ENCODE results near the gene KRTAP4-3. TPM values are rescaled to one million over a fixed set of nuclear protein-coding genes. Genes with fewer than 3 reads are reported as not detected.
"Not testable (repeated sequence)": the region's sequence is repeated elsewhere in the genome, so short reads cannot be mapped to it uniquely, and the experiment has no call there.

The KRTAP4-3 gene
- polyA plus RNA-seq (2013, experiment 1 of 2), result not detected
- polyA plus RNA-seq (2013, experiment 2 of 2), result not detected

DNA sequence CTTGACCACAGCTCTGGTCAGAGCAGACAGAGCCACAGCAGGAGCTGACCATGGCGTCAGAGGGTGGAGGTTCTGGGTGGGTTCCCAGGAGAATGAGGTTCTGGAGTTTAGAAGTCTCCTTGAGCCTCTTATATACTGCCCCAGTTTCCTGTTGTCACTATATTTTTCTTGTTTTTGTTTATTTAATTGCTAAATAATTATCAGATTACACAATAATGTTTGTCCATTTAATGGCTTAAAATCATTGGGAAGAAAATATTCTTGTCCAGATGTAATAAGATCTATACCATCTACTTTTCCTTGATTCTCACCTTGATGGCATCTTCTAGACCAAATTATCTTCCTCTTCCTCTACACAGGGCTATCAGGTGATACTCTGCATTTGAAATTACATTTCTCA, at the start of gene KRTAP4-3:
TSS of gene KRTAP4-3 (minus strand) at position 101 of the 400 bp plus-strand sequence. CDS start at position 52, 49 bp downstream.
- Histone ChIP-seq H3K4me1 (ENCODE audit: control insufficient read depth, insufficient read depth, low read length, poor library complexity, severe bottlenecking) (no peaks in the 10 kb centered on the region), H3K27ac (ENCODE audit: low read depth, low read length, severe bottlenecking) (no peak within 1 kb of the TSS), H3K36me3 (ENCODE audit: control insufficient read depth, insufficient read depth, low read length) (no peaks in the 10 kb centered on the region), H3K9me3 (ENCODE audit: control insufficient read depth, low read length) (no peaks in the 10 kb centered on the region), H3K4me3 (ENCODE audit: extremely low read depth, insufficient read depth, low read length, poor library complexity, severe bottlenecking) (no peak within 1 kb of the TSS)
- WGBS, 2 experiments (ENCODE audit: insufficient coverage in 2 of 2), result 17% methylated on average over 1 of the region's 1 CpG; no CpG with 5 or more reads in 1 of the 2 experiments

DNA sequence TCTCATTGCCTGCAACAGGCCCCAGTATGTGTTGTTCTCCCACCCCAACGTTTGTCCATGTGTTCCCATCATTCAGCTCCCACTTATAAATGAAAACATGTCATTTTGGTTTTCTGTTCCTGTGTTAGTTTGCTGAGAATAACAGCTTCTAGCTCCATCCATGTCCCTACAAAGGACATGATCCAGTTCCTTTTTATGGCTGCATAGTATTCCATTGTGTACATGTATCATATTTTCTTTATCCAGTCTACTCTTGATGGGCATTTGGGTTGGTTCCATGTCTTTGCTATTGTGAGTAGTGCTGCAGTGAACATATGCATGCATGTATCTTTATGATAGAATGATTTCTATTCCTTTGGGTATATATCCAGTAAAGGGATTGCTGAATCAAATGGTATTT, 47.7 kb upstream of the KRTAP4-3 start:
- no peaks in the 10 kb centered on the region for H3K4me1 ChIP-seq (ENCODE audit: control insufficient read depth, insufficient read depth, low read length, poor library complexity, severe bottlenecking)
- no peak overlapping the region for H3K4me3 ChIP-seq (ENCODE audit: extremely low read depth, insufficient read depth, low read length, poor library complexity, severe bottlenecking)
- no peak overlapping the region for H3K27ac ChIP-seq (ENCODE audit: low read depth, low read length, severe bottlenecking)
- WGBS, 2 experiments (ENCODE audit: insufficient coverage in 2 of 2), result no CpG with 5 or more reads among the region's 1 CpG
- no peaks in the 10 kb centered on the region for H3K36me3 ChIP-seq (ENCODE audit: control insufficient read depth, insufficient read depth, low read length)
- H3K9me3 ChIP-seq (ENCODE audit: control insufficient read depth, low read length), result no peaks in the 10 kb centered on the region

DNA sequence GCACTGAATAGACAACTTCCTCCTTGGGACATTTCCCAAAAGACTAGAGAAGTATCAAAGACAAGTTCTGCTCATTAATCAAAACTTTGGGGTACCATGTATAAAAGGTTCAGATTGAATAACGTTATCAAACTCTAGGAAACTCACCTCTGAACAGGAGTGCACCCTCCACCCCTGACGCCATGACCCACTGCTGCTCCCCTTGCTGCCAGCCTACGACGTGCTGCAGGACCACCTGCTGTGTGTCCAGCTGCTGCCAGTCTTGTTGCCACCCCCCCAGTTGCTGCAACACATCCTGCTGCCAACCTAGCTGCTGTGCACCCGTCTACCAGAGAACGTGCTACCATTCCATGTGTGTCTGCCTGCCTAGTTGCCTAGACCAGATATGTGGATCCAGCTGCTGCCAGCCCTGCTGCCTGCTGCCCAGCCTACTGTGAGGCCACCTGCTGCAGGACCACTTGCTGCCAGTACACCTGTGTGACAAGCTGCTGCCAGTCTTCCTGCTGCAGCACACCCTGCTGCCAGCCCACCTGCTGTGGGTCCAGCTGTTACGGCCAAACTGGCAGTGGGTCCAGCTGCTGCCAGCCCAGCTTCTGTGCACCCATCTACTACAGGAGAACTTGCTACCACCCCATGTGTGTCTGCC, 44.6 kb upstream of the KRTAP4-3 start:
- H3K36me3 ChIP-seq (ENCODE audit: control insufficient read depth, insufficient read depth, low read length), result no peaks in the 10 kb centered on the region
- H3K4me1 ChIP-seq (ENCODE audit: control insufficient read depth, insufficient read depth, low read length, poor library complexity, severe bottlenecking), result no peaks in the 10 kb centered on the region
- 90 to 91% methylated on average over 5 to 7 of the region's 7 CpGs for WGBS, 2 experiments (ENCODE audit: insufficient coverage in 2 of 2)
- no peak overlapping the region for H3K4me3 ChIP-seq (ENCODE audit: extremely low read depth, insufficient read depth, low read length, poor library complexity, severe bottlenecking)
- H3K27ac ChIP-seq (ENCODE audit: low read depth, low read length, severe bottlenecking), result no peak overlapping the region
- H3K9me3 ChIP-seq (ENCODE audit: control insufficient read depth, low read length), result no peaks in the 10 kb centered on the region

DNA sequence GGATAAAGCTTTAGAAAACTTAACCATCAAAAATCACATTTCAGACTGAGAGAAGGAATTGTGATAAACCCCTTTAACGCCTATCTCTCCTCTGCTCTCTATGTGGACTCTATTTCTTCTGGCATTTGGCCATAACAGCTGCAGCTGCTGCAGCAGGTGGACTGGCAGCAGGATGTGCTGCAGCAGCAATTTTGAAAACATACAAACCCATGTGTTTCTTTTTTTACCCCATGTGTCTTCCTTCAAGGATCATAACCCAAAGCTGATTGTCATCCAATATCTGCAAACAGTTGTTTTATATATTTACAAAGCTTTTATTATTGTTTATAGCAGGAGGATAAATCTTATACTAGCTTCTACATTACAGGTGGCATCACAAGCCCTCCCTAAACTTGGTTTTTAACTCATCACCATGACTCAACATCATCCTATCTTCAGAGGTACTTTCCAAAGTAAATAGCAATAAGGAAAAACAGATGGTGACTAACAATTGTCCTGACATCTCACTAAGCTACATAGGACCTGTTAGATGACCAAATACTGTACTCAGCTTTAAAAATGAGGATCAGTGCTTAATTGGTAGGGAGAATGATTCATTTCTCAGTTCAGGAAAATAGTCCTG, 43.9 kb upstream of the KRTAP4-3 start:
- Histone ChIP-seq H3K4me3 (ENCODE audit: extremely low read depth, insufficient read depth, low read length, poor library complexity, severe bottlenecking) (no peak overlapping the region), H3K36me3 (ENCODE audit: control insufficient read depth, insufficient read depth, low read length) (no peaks in the 10 kb centered on the region), H3K27ac (ENCODE audit: low read depth, low read length, severe bottlenecking) (no peak overlapping the region), H3K4me1 (ENCODE audit: control insufficient read depth, insufficient read depth, low read length, poor library complexity, severe bottlenecking) (no peaks in the 10 kb centered on the region), H3K9me3 (ENCODE audit: control insufficient read depth, low read length) (no peaks in the 10 kb centered on the region)
- WGBS, 2 experiments (ENCODE audit: insufficient coverage in 2 of 2), result 88 to 90% methylated on average over 1 of the region's 1 CpG

DNA sequence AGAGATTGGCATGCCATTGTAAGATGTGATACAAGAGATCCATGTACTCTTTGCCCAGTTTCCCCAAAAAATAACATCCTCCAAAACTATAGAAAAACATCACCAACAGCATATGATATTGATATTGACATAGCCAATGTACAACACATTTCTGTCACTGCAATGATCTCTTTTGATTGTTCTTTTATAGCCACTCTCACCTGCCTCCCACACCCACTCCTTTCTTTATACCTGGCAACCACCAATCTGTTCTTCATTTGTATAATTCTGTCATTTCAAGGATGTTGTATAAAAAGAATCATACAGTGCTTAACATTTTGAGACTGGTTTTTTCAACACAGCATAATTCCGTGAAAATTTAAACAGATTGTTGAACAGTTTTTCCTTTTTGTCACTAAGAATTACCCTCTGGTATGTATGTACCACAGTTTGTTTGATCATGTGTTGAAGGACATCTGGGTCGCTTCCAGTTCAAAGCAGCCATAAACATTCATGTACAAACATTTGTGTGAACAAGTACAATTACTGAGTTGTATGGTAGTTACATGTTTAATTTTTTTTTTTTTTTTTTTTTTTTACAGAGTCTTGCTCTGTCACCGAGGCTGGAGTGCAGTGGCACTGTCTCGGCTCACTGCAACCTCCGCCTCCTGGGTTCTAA, 31.5 kb upstream of the KRTAP4-3 start:
- Histone ChIP-seq H3K36me3 (ENCODE audit: control insufficient read depth, insufficient read depth, low read length) (no peaks in the 10 kb centered on the region), H3K4me1 (ENCODE audit: control insufficient read depth, insufficient read depth, low read length, poor library complexity, severe bottlenecking) (no peaks in the 10 kb centered on the region), H3K9me3 (ENCODE audit: control insufficient read depth, low read length) (no peaks in the 10 kb centered on the region), H3K27ac (ENCODE audit: low read depth, low read length, severe bottlenecking) (no peak overlapping the region), H3K4me3 (ENCODE audit: extremely low read depth, insufficient read depth, low read length, poor library complexity, severe bottlenecking) (no peak overlapping the region)
- 59 to 60% methylated on average over 3 of the region's 5 CpGs for WGBS, 2 experiments (ENCODE audit: insufficient coverage in 2 of 2)

DNA sequence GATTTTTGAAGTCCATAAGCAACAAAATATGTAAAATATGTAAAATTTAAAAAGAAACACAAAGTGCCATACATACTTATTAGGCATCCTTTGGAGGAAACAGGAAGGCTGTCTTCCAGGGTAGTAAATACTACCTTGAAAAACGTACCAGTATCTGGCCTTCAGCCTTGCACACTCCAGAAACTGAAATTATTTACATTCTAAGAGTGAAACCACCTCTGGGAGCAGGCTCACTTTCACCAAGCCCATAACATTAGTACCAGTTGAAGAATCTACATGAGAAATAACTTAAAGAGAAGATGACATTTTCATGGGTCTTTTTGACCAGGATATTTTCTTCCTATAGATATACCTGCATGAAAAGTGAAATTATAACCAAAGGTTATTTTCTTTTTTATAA, 28.0 kb upstream of the KRTAP4-3 start:
- H3K9me3 ChIP-seq (ENCODE audit: control insufficient read depth, low read length), result no peaks in the 10 kb centered on the region
- H3K36me3 ChIP-seq (ENCODE audit: control insufficient read depth, insufficient read depth, low read length), result no peaks in the 10 kb centered on the region
- no peaks in the 10 kb centered on the region for H3K4me1 ChIP-seq (ENCODE audit: control insufficient read depth, insufficient read depth, low read length, poor library complexity, severe bottlenecking)
- H3K4me3 ChIP-seq (ENCODE audit: extremely low read depth, insufficient read depth, low read length, poor library complexity, severe bottlenecking), result no peak overlapping the region
- no CpG with 5 or more reads among the region's 1 CpG for WGBS, 2 experiments (ENCODE audit: insufficient coverage in 2 of 2)
- no peak overlapping the region for H3K27ac ChIP-seq (ENCODE audit: low read depth, low read length, severe bottlenecking)

DNA sequence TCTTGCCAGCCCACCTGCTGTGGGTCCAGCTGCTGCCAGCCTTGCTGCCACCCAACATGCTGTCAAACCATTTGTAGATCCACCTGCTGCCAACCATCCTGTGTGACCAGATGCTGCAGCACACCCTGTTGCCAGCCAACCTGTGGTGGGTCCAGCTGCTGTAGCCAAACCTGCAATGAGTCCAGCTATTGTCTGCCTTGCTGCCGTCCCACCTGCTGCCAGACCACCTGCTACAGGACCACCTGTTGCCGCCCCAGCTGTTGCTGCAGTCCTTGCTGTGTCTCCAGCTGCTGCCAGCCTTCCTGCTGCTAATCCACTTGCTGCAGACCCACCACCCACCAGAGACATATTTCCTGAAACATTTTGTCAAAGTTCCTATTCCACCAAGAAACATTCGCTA, 22.3 kb upstream of the KRTAP4-3 start:
- Histone ChIP-seq H3K4me3 (ENCODE audit: extremely low read depth, insufficient read depth, low read length, poor library complexity, severe bottlenecking) (no peak overlapping the region), H3K27ac (ENCODE audit: low read depth, low read length, severe bottlenecking) (no peak overlapping the region), H3K4me1 (ENCODE audit: control insufficient read depth, insufficient read depth, low read length, poor library complexity, severe bottlenecking) (no peaks in the 10 kb centered on the region), H3K36me3 (ENCODE audit: control insufficient read depth, insufficient read depth, low read length) (no peaks in the 10 kb centered on the region), H3K9me3 (ENCODE audit: control insufficient read depth, low read length) (no peaks in the 10 kb centered on the region)
- 93 to 100% methylated on average over 3 of the region's 3 CpGs for WGBS, 2 experiments (ENCODE audit: insufficient coverage in 2 of 2)

DNA sequence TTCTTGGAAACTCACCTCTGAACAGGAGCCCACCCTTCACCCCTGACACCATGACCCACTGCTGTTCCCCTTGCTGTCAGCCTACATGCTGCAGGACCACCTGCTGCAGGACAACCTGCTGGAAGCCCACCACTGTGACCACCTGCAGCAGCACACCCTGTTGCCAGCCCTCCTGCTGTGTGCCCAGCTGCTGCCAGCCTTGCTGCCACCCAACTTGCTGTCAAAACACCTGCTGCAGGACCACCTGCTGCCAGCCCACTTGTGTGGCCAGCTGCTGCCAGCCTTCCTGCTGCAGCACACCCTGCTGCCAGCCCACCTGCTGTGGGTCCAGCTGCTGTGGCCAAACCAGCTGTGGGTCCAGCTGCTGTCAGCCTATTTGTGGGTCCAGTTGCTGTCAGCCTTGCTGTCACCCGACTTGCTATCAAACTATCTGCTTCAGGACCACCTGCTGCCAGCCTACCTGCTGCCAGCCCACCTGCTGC, 21.9 kb upstream of the KRTAP4-3 start, which contains the start of gene KRTAP9-1:
TSS of gene KRTAP9-1 (plus strand) at position 51 of the 482 bp plus-strand sequence. CDS start at position 51, 0 bp downstream.
- H3K4me1 ChIP-seq (ENCODE audit: control insufficient read depth, insufficient read depth, low read length, poor library complexity, severe bottlenecking); H3K27ac ChIP-seq (ENCODE audit: low read depth, low read length, severe bottlenecking); H3K4me3 ChIP-seq (ENCODE audit: extremely low read depth, insufficient read depth, low read length, poor library complexity, severe bottlenecking); H3K9me3 ChIP-seq (ENCODE audit: control insufficient read depth, low read length); H3K36me3 ChIP-seq (ENCODE audit: control insufficient read depth, insufficient read depth, low read length): not testable (repeated sequence)
- WGBS, 2 experiments (ENCODE audit: insufficient coverage in 2 of 2), result 17% methylated on average over 1 of the region's 1 CpG; no CpG with 5 or more reads in 1 of the 2 experiments

DNA sequence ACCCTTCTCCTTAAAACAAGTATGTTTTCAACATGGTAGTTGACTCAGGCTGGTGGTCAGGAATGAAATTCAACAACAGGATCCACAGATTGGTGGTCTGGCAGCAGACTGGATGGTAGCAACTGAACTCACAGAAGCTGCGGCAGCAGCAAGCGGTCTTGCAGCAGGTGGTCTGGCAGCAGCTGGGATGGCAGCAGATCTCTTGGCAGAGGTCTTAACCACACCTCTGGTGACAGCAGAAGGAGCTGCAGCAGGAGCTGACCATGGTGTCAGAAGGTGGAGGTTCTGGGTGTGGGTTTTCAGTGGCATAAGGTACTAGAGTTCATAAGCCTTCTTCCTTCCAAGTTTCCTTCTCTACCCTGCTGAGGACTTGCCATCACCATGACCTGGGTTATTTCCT, 18.9 kb upstream of the KRTAP4-3 start:
- Histone ChIP-seq H3K9me3 (ENCODE audit: control insufficient read depth, low read length) (no peaks in the 10 kb centered on the region), H3K36me3 (ENCODE audit: control insufficient read depth, insufficient read depth, low read length) (no peaks in the 10 kb centered on the region), H3K4me3 (ENCODE audit: extremely low read depth, insufficient read depth, low read length, poor library complexity, severe bottlenecking) (no peak overlapping the region), H3K4me1 (ENCODE audit: control insufficient read depth, insufficient read depth, low read length, poor library complexity, severe bottlenecking) (no peaks in the 10 kb centered on the region), H3K27ac (ENCODE audit: low read depth, low read length, severe bottlenecking) (no peak overlapping the region)
- WGBS, 2 experiments (ENCODE audit: insufficient coverage in 2 of 2), result no CpG with 5 or more reads among the region's 2 CpGs

DNA sequence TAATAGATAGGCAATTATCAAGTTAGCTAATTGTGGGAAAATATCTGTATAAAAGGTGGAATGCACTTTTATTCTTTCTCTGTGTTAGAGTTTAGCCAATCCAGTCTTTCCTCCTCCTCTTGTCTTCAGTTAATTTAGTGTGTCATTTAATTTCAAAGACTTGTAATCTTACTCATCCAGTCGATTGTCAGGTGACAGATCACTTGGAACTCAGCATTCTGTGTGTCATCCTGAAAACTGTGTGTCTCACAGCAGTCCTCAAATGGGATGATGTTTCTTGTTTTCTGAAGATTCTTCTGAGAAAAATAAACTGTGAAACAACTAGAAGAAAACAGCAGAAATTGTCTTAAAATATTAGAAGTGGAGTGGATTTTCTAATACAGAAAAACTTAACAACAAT, 17.0 kb upstream of the KRTAP4-3 start:
- no peaks in the 10 kb centered on the region for H3K9me3 ChIP-seq (ENCODE audit: control insufficient read depth, low read length)
- no peaks in the 10 kb centered on the region for H3K4me1 ChIP-seq (ENCODE audit: control insufficient read depth, insufficient read depth, low read length, poor library complexity, severe bottlenecking)
- no peaks in the 10 kb centered on the region for H3K36me3 ChIP-seq (ENCODE audit: control insufficient read depth, insufficient read depth, low read length)
- H3K4me3 ChIP-seq (ENCODE audit: extremely low read depth, insufficient read depth, low read length, poor library complexity, severe bottlenecking), result no peak overlapping the region
- H3K27ac ChIP-seq (ENCODE audit: low read depth, low read length, severe bottlenecking), result no peak overlapping the region
- WGBS, 2 experiments (ENCODE audit: insufficient coverage in 2 of 2), result 100% methylated on average over 1 of the region's 1 CpG; no CpG with 5 or more reads in 1 of the 2 experiments
